H1 (cell line): ENCODE measurements around the gene BACE1.

Source experiments
- ATF2 ChIP-seq: IDR thresholded peaks from 2 replicates; pipeline ENCODE4 v1.6.1; 2012; ENCODE audit warnings: low read length, inconsistent platforms
- CREB1 ChIP-seq: IDR thresholded peaks from 2 replicates; pipeline ENCODE4 v1.6.1; 2012; ENCODE audit warnings: inconsistent platforms
- CTCF ChIP-seq, 3 experiments: IDR thresholded peaks; 1 replicate in 2 of 3; 2 replicates in 1 of 3; pipeline versions ENCODE4 v1.5.1 to v1.6.1; 2011; ENCODE audit warnings: low read length in 3 of 3, mild to moderate bottlenecking in 3 of 3, inconsistent platforms in 2 of 3, low read depth in 1 of 3, moderate library complexity in 1 of 3; ENCODE audit not compliant: insufficient read depth in 1 of 3; ENCODE audit errors: control extremely low read depth in 1 of 3
- EP300 ChIP-seq, 2 experiments: IDR thresholded peaks; 1 replicate in 1 of 2; 2 replicates in 1 of 2; pipeline ENCODE4 v1.6.1; 2011 to 2012; ENCODE audit warnings: low read depth in 2 of 2, low read length in 2 of 2, mild to moderate bottlenecking in 2 of 2, borderline replicate concordance in 1 of 2, inconsistent platforms in 1 of 2, moderate library complexity in 1 of 2
- EZH2 ChIP-seq: fragments of 200-600 bp; sonication (generic); IDR thresholded peaks from 2 replicates; pipeline ENCODE4 v1.7.1; 2012; ENCODE audit warnings: low read depth, mild to moderate bottlenecking, moderate library complexity, low read length, inconsistent platforms; ENCODE audit not compliant: severe bottlenecking
- POLR2A ChIP-seq, 2 experiments: IDR thresholded peaks; 1 replicate in 1 of 2; 2 replicates in 1 of 2; pipeline ENCODE4 v1.6.1; 2011; ENCODE audit warnings: low read depth in 2 of 2, low read length in 2 of 2, mild to moderate bottlenecking in 2 of 2; ENCODE audit errors: control extremely low read depth in 1 of 2
- RNF2 ChIP-seq: fragments of 200-900, 300-1000 bp; sonication (generic); IDR thresholded peaks from 2 replicates; pipeline ENCODE4 v1.7.1; 2016; ENCODE audit warnings: borderline replicate concordance, low read depth, mild to moderate bottlenecking, antibody characterized with exemption, low read length; ENCODE audit not compliant: poor library complexity, severe bottlenecking; ENCODE audit errors: missing control alignments
- SIN3A ChIP-seq, 2 experiments: IDR thresholded peaks in 1 of 2; conservative IDR thresholded peaks in 1 of 2; 2 replicates each; pipeline ENCODE4 v1.6.1; 2011 to 2012; ENCODE audit warnings: low read length in 2 of 2, improper control_type of control experiment in 1 of 2, low read depth in 1 of 2, mild to moderate bottlenecking in 1 of 2

GRCh38 chr11:117313091-117313490 lies 3.0 kb downstream of the BACE1 start:
- TF ChIP-seq EP300 (IDR thresholded peaks at IDR 0.05; ENCODE audit: borderline replicate concordance in 1 of 2, low read depth in 2 of 2, low read length in 2 of 2): no peak
- no peak for TF ChIP-seq SIN3A (conservative IDR thresholded peaks at IDR 0.05 in 1 of 2, IDR thresholded peaks at IDR 0.05 in 1 of 2; ENCODE audit: low read depth in 1 of 2, low read length in 2 of 2)
- no peak for TF ChIP-seq RNF2
- no peak for TF ChIP-seq CTCF (IDR thresholded peaks at IDR 0.05; ENCODE audit: control extremely low read depth in 1 of 3, insufficient read depth in 1 of 3, low read depth in 1 of 3, low read length in 3 of 3)
- no peak for TF ChIP-seq ATF2
- TF ChIP-seq POLR2A (IDR thresholded peaks at IDR 0.05; ENCODE audit: control extremely low read depth in 1 of 2, low read depth in 2 of 2, low read length in 2 of 2): no peak
- no peak for TF ChIP-seq EZH2
- TF ChIP-seq CREB1: no peak
